Erythroblast (primary cell): ENCODE measurements around the gene MTOR.

Experiments
- GATA1 ChIP-seq: IDR thresholded peaks from 2 replicates; pipeline ENCODE4 v1.6.1; 2011; ENCODE audit warnings: low read depth, mild to moderate bottlenecking, control low read depth, low read length, moderate library complexity
- POLR2A ChIP-seq: IDR thresholded peaks from 2 replicates; pipeline ENCODE4 v1.6.1; 2011; ENCODE audit warnings: mild to moderate bottlenecking, low read length

- TF ChIP-seq POLR2A (no peak), GATA1 (no peak)
These were observed 35.0 kb downstream of the MTOR start for GRCh38 chr1:11227106-11228077.
